ENCODE data around the gene PDGFC. TPM values are rescaled to one million over a fixed set of nuclear protein-coding genes. Genes with fewer than 3 reads are reported as not detected.
A peak's percentile ranks its signal among the peaks of the same experiment; 100 is the strongest.

PDGFC gene
- total and polyA plus RNA-seq, 9 donors: 18.6 to 58.0 (median 36.2) TPM

GRCh38 chr4:156763511-156763910, 208.1 kb downstream of the PDGFC start:
- intact Hi-C loops (cut with DNase I): loop anchor here in 1 of 4 donors (10.0 kb wide), 1 partner anchor 211 kb away; the partner anchor contains the start of gene PDGFC
- 38 to 84% (median 68%) methylated on average over 2 of the region's 2 CpGs for WGBS, 3 donors
- Histone ChIP-seq H3K4me1 (ENCODE audit: insufficient read depth) (peaks cover 7% of the 10 kb centered on the region), H3K36me3 (no peaks in the 10 kb centered on the region), H3K4me3 (no peak overlapping the region), H3K27me3 (no peaks in the 10 kb centered on the region), H3K27ac (no peak overlapping the region), H3K9me3 (no peaks in the 10 kb centered on the region)
- no peak for TF ChIP-seq POLR2A (IDR thresholded peaks at IDR 0.05)
- TF ChIP-seq EP300 (IDR thresholded peaks at IDR 0.05): no peak
- TF ChIP-seq CTCF (IDR thresholded peaks at IDR 0.05): no peak
- no peak for DNase-seq

GRCh38 chr4:156762851-156763250, 208.7 kb downstream of the PDGFC start:
- no peak overlapping the region for H3K27ac ChIP-seq
- intact Hi-C loops (cut with DNase I): loop anchor here in 1 of 4 donors (10.0 kb wide), 1 partner anchor 212 kb away; the partner anchor contains the start of gene PDGFC
- TF ChIP-seq EP300 (IDR thresholded peaks at IDR 0.05): no peak
- TF ChIP-seq POLR2A (IDR thresholded peaks at IDR 0.05): no peak
- TF ChIP-seq CTCF (IDR thresholded peaks at IDR 0.05): no peak
- no peaks in the 10 kb centered on the region for H3K9me3 ChIP-seq
- 87 to 89% (median 87%) methylated on average over 8 of the region's 8 CpGs for WGBS, 3 donors
- DNase-seq: peak in 1 of 5 donors; percentile 17
- H3K4me3 ChIP-seq: no peak overlapping the region
- no peaks in the 10 kb centered on the region for H3K27me3 ChIP-seq
- peaks cover 7% of the 10 kb centered on the region for H3K4me1 ChIP-seq (ENCODE audit: insufficient read depth)
- no peaks in the 10 kb centered on the region for H3K36me3 ChIP-seq

- no peak for DNase-seq
- Histone ChIP-seq H3K27me3 (no peaks in the 10 kb centered on the region), H3K4me3 (no peak overlapping the region), H3K27ac (no peak overlapping the region), H3K9me3 (no peaks in the 10 kb centered on the region), H3K36me3 (no peaks in the 10 kb centered on the region), H3K4me1 (ENCODE audit: insufficient read depth) (no peaks in the 10 kb centered on the region)
- intact Hi-C loops (cut with DNase I): no loop called here
- TF ChIP-seq POLR2A (IDR thresholded peaks at IDR 0.05) (no peak), CTCF (IDR thresholded peaks at IDR 0.05) (no peak), EP300 (IDR thresholded peaks at IDR 0.05) (no peak)
Measured at GRCh38 chr4:156756118-156756517, 215.5 kb downstream of the PDGFC start.

- TF ChIP-seq EP300 (IDR thresholded peaks at IDR 0.05) (no peak), POLR2A (IDR thresholded peaks at IDR 0.05) (no peak), CTCF (IDR thresholded peaks at IDR 0.05) (no peak)
- Histone ChIP-seq H3K4me3 (no peak overlapping the region), H3K36me3 (no peaks in the 10 kb centered on the region), H3K4me1 (ENCODE audit: insufficient read depth) (no peaks in the 10 kb centered on the region), H3K27ac (no peak overlapping the region), H3K9me3 (no peaks in the 10 kb centered on the region), H3K27me3 (no peaks in the 10 kb centered on the region)
- intact Hi-C loops (cut with DNase I): no loop called here
- 77 to 84% (median 80%) methylated on average over 5 of the region's 5 CpGs for WGBS, 3 donors
- DNase-seq: no peak
Measured at GRCh38 chr4:156754832-156755570, 216.6 kb downstream of the PDGFC start.
